GM21381 (cell line): ENCODE data around the gene KLHL2.
"Not testable (repeated sequence)": the region's sequence is repeated elsewhere in the genome, so short reads cannot be mapped to it uniquely, and the experiment has no call there.

Experiments used
- ATAC-seq: cut with Tn5 transposase; IDR thresholded peaks from one replicate; pipeline ENCODE4 v1.9.1; 2021; ENCODE audit warnings: mild to moderate bottlenecking, moderate library complexity; ENCODE audit not compliant: unreplicated experiment

Gene KLHL2

DNA sequence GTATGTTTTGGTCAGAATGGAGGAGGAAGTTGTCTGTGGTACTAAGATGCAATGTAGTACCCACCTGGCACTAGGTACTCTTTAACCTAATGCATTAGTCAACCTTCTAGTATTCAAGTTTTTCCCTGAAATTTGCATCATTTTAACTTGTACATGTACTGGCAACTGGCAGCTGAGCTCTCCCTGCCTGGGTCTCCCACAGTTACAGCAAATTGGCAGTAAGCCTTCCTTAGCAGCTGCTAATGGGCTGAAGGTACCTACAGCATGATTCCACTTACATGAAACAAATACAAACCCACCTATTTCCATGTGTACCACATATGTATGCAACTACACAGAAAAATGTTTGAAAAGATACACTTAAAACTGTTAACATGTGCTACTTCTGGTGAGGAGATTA lies 8.1 kb upstream of the KLHL2 start:
- no peak for ATAC-seq

GRCh38 chr4:165199722-165200121 lies 7.6 kb upstream of the KLHL2 start:
- no peak for ATAC-seq

GRCh38 chr4:165201806-165202205 lies 5.6 kb upstream of the KLHL2 start:
- ATAC-seq, result no peak

DNA sequence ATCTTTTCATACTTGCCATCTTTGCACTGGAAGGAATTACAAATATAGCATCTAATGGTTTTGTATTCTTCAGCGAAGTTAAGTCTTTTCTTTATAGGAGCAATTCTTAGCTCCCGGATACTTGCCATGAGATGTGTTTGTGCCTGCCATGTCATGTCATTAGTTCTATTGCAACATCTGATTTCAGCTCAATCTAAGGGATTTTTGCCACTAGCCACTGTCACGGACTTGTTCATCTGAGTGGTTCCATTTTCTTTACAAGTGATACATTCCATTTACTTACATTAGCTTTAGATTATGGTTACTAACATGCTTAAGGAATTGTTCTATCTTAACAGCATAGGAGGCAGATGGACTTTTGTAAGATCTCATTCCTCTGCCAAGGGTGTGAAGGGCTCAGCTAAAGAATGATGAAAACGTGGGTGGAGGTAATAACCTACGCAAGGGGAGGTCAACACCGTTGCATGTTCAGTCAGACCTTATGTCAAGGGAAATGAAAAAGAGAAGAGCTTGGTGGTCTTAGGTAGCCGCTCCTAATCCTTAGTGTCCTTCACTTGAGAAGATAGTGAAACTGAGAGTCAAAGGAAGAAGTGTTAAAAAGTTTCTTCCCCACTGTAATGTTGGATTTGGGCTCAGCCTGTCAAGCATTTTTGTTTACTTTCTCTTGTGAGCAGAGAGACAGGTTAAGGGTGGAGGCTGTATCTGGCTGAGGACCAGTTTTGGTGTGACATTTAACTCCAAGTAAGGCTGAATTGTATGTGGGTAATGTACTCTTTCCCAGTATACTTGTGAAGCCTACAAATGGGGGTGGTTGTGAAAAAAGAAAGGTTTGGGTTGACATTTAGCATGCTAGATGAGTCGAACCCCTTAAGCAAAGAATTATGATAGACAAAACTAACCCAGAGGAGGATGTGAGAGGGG lies 3.6 kb upstream of the KLHL2 start:
- no peak for ATAC-seq

DNA sequence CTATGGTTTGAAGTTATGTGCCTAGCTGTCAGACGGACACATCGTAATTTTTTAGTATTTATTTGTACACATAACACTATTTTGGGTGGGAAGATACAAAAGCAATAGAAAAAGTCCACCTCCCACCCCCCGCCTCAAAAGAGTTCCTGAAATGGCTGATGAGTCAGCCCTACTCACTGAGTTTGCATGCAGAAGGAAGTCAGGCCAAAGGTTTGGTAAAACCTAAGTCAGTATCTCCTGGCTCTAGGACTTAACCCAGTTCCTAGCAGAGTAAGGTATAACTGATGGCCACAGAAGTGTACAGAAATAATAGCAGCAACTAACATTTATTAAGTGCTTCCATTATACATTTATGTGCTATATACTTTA lies 2.9 kb upstream of the KLHL2 start:
- ATAC-seq, result no peak

- ATAC-seq, result peak; percentile 25
These were observed 338 bp upstream of the KLHL2 start for GRCh38 chr4:165207016-165207430.

GRCh38 chr4:165208221-165208652 lies 876 bp downstream of the KLHL2 start:
- ATAC-seq, result peak; percentile 22

GRCh38 chr4:165208741-165209388 lies 1.5 kb downstream of the KLHL2 start:
- no peak for ATAC-seq

GRCh38 chr4:165209796-165210195 lies 2.4 kb downstream of the KLHL2 start:
- no peak for ATAC-seq

- ATAC-seq, result no peak
These were observed 3.2 kb downstream of the KLHL2 start for GRCh38 chr4:165210566-165210965.

DNA sequence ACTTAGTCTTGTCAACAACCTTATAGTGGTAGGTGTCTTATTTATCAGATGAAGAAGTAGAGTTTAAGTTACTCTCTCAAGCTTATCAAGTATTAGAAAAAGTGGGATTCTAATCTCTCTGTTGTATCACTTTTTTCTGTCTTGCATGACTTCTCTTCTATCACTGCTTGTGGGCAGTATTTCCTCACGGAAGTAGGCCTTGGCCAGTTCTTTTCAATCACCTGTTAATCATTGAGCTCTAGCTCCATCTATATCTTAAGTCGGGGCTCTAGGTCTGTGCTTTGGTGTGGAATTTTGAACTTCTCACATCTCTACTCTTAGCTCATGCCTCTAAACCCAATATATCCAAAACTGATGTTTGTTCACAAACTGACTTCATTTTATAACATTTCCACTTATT lies 5.3 kb downstream of the KLHL2 start:
- ATAC-seq, result not testable (repeated sequence)

DNA sequence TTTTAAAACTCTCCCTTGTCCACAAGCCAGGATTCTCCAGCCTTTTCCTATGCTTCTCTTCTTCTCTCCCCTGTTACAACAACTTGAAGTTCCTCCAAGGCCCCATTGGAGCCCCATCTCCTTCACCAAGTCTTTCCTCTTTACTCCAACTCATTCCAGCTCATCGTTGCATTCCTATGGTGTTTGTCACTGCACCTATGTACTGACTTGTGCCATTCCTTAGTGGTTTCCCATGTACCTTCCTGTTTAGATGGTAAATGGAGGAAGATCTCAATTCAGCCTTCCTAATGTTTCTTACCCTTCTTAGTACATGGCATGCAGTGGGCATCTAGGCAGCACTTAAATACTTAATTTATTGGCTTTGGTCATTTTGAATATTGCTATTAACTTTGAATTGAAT lies 6.0 kb downstream of the KLHL2 start:
- ATAC-seq, result not testable (repeated sequence)

- ATAC-seq, result not testable (repeated sequence)
These were observed 6.8 kb downstream of the KLHL2 start for GRCh38 chr4:165213991-165214709.

- ATAC-seq, result peak; percentile 46
These were observed 7.8 kb downstream of the KLHL2 start for GRCh38 chr4:165215034-165215751.

- peak; percentile 67 for ATAC-seq
These were observed 8.6 kb downstream of the KLHL2 start for GRCh38 chr4:165215761-165216487.

GRCh38 chr4:165217325-165217724 lies 10.0 kb downstream of the KLHL2 start:
- no peak for ATAC-seq

DNA sequence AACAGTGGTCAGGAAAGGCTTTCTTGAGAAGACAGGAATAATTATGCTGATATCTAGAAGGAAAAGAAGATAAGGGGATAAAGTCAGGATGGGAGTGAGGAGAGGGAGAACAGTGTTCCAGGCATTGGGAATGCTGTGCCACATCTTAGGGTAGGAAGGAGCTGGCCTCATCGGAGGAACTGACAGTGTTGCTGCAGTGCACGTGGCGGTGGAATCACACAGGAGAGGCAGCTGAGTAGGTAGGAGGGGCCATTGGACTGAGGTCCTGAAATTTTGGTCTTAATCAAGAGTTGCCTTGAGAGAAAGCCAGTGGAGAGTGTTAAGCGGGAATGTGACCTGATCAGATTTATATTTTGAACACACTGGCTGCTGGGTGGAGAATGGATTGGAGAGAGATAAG lies 13.9 kb downstream of the KLHL2 start:
- ATAC-seq, result not testable (repeated sequence)

GRCh38 chr4:165221993-165222650 lies 14.8 kb downstream of the KLHL2 start:
- ATAC-seq, result not testable (repeated sequence)

- no peak for ATAC-seq
These were observed 15.3 kb downstream of the KLHL2 start for GRCh38 chr4:165222651-165222994.

- ATAC-seq, result not testable (repeated sequence)
These were observed 20.0 kb downstream of the KLHL2 start for GRCh38 chr4:165227401-165227800.
